Epithelial cell of esophagus (primary cell): ENCODE data around the gene TPRG1.

ENCODE experiments used
- DNase-seq: peaks from one replicate; pipeline ENCODE4 v3.0.0; 2010; ENCODE audit warnings: low read depth
- H3K4me3 ChIP-seq: 2 replicates; pipeline ENCODE4 v1.5.1; 2011; ENCODE audit warnings: mild to moderate bottlenecking, low read length, control low read depth
- TF ChIP-seq, protein P1 (sequence below): IDR thresholded peaks from 2 replicates; pipeline ENCODE4 v1.5.1; 2011; ENCODE audit warnings: low read depth, mild to moderate bottlenecking, low read length, control low read depth, inconsistent platforms; ENCODE audit not compliant: insufficient read depth; ENCODE audit errors: missing control alignments

The TPRG1 gene

DNA sequence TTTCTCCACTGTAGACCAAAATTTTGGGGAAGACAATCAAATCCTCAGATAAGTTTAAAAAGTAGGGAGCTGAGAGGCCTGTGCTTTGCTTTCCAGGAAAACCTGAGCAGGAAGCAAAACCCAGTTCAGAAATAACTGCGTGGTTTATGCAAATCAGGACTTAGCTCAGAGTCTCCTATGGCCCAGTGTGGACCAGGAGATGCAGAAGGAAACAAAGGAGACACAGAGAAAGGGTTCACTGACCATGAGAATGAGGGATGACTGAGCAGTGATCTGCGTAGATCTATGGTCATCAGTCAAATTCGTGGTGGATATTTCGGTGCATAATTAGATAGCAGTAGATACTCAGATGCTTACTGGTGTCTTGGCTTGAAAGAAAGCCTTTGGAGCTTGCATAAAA lies 196.6 kb downstream of the TPRG1 start:
- H3K4me3 ChIP-seq: no peak overlapping the region
- DNase-seq: no peak
- TF ChIP-seq, protein P1, sequence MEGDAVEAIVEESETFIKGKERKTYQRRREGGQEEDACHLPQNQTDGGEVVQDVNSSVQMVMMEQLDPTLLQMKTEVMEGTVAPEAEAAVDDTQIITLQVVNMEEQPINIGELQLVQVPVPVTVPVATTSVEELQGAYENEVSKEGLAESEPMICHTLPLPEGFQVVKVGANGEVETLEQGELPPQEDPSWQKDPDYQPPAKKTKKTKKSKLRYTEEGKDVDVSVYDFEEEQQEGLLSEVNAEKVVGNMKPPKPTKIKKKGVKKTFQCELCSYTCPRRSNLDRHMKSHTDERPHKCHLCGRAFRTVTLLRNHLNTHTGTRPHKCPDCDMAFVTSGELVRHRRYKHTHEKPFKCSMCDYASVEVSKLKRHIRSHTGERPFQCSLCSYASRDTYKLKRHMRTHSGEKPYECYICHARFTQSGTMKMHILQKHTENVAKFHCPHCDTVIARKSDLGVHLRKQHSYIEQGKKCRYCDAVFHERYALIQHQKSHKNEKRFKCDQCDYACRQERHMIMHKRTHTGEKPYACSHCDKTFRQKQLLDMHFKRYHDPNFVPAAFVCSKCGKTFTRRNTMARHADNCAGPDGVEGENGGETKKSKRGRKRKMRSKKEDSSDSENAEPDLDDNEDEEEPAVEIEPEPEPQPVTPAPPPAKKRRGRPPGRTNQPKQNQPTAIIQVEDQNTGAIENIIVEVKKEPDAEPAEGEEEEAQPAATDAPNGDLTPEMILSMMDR: no peak

DNA sequence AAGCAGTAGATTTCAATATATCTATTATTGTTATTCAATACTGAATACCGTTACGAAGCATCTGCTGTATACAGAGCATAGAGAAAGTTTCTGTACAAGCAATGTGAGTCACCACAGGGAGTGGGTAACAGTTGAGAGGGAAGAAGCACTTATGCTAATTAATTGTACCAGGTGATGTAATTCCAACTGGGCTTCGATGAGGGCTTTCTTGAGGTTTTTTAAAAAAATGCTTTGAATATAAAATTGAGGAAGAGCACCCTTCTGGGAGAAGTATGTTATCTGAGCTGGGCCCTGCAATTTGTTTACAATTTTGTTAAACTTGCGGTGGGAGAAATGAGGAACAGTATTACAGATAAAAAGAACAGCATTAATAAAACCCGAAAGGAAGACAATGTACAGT lies 197.9 kb downstream of the TPRG1 start:
- TF ChIP-seq, protein P1: no peak
- DNase-seq: peak; percentile 40
- H3K4me3 ChIP-seq: no peak overlapping the region

DNA sequence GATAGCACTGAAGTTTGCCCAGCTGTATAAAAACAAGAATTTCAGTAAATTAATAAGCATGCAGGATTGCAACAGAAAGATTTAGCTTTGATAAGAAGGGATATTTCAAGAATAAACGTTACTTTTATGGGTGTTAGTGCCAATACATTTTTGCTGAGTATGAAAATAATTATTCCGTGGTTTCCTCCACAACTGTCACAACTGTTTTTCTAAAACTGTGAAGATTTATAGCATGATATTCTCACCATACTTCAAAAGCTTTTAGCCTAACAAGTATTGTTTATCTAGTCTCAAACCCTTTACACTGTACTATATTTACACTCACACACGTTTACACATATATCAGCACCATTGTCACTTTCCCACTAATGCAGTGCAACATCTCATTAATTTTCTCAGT lies 200.5 kb downstream of the TPRG1 start:
- no peak overlapping the region for H3K4me3 ChIP-seq
- no peak for DNase-seq
- TF ChIP-seq, protein P1: no peak
